ENCODE measurements around the gene SLC34A2.

Gene SLC34A2

GRCh38 chr4:25654031-25654970 lies 1.4 kb upstream of the SLC34A2 start:
- TF ChIP-seq CTCF (IDR thresholded peaks at IDR 0.05), result no peak

GRCh38 chr4:25656031-25656430 lies 380 bp downstream of the SLC34A2 start:
- no peak for TF ChIP-seq CTCF (IDR thresholded peaks at IDR 0.05)

GRCh38 chr4:25658357-25658771 lies 2.7 kb downstream of the SLC34A2 start:
- no peak for TF ChIP-seq CTCF (IDR thresholded peaks at IDR 0.05)

DNA sequence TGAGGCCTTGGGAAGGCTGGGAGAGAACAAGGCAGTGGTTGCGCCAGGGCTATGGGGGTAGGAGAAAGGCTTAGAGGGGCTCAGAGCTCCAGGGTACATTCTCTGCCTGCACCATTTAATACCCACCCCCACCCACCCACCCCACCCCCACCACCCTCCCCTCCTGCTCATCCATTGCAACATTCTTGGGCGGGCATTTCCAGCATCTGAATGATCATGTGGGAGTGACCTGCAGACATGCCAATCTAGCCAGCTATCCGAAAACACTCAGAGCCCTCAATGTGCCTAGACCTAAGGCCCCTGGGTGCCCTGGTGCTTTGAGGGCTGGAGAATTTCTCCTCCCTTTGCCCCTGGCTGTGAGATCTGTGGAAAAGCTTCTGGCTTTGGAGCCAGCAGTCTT lies 3.1 kb downstream of the SLC34A2 start:
- no peak for TF ChIP-seq CTCF (IDR thresholded peaks at IDR 0.05)

- TF ChIP-seq CTCF (IDR thresholded peaks at IDR 0.05), result no peak
Measured at GRCh38 chr4:25662306-25662705, 6.7 kb downstream of the SLC34A2 start.

DNA sequence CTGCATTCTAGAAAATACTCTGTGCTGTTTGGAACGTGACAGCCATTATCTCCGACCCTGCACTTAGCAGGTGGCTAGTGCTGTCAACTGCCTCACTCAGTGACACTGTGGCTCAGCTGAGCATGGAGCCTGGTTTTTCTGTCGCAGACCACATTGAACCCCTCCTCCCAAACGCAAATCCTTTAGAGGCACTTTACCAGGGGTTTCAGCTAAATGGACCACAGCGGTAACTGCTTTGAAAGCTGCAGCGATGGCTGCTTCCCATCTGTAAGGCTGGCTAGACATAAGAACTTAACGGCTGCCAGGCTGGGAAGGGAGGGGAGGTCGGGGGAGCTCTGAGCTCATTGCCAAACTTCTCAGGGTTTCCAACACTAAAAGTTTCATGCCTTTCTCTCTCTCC lies 8.1 kb downstream of the SLC34A2 start:
- TF ChIP-seq CTCF (IDR thresholded peaks at IDR 0.05), result no peak

- no peak for TF ChIP-seq CTCF (IDR thresholded peaks at IDR 0.05)
Measured at GRCh38 chr4:25666031-25666630, 10.5 kb downstream of the SLC34A2 start.
